GM21360 (cell line): ENCODE results near the gene FAM151A.
"Not testable (repeated sequence)": the region's sequence is repeated elsewhere in the genome, so short reads cannot be mapped to it uniquely, and the experiment has no call there.

Experiments
- ATAC-seq: cut with Tn5 transposase; IDR thresholded peaks from one replicate; pipeline ENCODE4 v1.9.1; 2021; ENCODE audit warnings: mild to moderate bottlenecking, moderate library complexity; ENCODE audit not compliant: unreplicated experiment

Gene FAM151A

DNA sequence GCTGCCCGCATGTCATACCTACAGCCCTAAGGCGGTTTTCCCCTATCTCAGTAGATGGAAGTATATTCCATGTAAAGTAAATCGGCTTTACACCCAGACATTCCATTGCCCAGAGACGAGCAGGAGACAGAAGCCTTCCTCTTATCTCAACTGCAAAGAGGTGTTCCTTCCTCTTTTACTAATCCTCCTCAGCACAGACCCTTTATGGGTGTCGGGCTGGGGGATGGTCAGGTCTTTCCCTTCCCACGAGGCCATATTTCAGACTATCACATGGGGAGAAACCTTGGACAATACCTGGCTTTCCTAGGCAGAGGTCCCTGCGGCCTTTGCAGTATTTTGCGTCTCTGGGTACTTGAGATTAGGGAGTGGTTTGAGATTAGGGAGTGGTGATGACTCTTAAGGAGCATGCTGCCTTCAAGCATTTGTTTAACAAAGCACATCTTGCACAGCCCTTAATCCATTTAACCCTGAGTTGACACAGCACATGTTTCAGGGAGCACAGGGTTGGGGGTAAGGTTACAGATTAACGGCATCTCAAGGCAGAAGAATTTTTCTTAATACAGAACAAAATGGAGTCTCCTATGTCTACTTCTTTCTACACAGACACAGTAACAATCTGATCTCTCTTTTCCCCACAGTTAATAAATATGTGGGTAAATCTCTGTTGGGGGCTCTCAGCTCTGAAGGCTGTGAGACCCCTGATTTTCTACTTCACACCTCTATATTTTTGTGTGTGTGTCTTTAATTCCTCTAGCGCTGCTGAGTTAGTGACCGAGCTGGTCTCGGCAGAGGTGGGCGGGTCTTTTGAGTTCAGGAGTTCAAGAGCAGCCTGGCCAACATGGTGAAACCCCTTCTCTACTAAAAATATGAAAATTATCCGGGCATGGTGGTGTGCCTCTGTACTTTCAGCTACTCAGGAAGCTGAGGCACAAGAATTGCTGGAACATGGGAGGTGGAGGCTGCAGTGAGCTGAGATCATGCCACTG, 13.4 kb upstream of the FAM151A start:
- ATAC-seq: not testable (repeated sequence)

GRCh38 chr1:54635804-54636203, 12.5 kb upstream of the FAM151A start:
- ATAC-seq: not testable (repeated sequence)

GRCh38 chr1:54627196-54627595, 3.9 kb upstream of the FAM151A start:
- ATAC-seq: no peak

DNA sequence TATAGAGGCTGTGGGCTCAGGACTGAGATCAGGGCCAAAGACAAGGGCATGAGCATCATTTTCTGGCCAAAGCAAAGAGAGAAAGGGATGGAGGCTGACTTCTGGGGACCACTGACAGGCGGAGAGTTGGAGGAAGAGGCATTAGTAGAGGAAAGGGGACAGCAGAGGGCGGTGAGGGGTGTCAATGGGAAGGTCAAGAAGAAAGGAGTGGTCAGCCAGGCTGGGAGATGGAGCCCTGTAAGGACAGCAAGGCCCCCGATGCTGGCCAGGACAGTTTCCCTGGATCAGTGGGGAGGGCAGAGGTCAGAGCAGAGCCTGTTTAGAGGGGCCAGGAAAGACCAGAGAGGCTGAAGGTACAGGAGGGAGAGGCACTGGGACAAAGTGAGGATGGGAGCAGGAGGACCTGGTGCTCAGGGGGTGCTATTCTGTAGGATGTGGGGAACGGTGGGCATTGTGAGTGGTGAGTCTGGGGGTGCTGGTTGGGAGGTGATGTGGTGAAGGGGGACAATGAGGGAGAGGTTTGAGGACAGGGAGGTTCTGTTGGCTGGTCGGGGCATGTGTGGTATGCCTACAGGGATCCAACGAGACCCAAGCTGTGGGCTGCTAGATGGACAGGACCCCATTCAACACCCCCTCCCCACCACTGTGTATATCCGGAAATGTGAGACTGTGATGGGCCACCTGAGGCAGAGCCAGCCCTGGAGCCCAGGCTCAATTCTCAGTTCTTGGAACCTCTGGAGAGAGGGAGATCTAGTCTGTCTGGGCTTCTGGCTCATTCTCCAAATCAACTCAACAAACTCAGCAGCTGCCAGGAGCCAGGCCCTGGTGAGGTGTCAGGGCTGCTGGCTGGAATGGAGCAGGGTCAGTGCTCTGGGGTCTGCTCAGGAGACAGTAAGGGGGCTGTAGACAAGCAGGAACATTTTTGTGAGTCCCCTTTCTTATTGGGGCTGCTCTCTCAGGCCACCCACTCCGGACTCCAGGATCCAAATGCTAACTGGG, 1.4 kb upstream of the FAM151A start:
- no peak for ATAC-seq

GRCh38 chr1:54619749-54620148, 3.6 kb downstream of the FAM151A start:
- ATAC-seq: no peak

GRCh38 chr1:54615531-54616279, 7.6 kb downstream of the FAM151A start:
- no peak for ATAC-seq

DNA sequence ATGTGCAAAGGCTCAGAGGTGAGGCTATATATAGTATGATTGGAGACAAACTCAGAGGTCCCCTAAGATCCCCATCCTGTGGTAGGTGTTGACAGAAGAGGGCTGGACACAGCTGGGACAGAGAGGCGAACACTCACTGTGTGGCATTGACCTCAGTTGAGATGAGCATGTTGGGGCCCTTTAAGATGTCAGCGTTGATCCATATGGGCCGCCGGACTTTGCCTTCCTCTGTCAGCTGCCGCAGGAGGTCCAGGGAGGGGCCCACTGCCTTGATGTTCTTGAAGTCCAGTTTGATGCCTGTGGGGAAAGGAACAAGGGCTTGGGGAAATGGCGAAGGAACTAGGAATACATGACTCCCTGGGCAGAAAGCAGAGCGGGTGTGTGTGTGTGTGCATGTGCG, 8.8 kb downstream of the FAM151A start:
- no peak for ATAC-seq

DNA sequence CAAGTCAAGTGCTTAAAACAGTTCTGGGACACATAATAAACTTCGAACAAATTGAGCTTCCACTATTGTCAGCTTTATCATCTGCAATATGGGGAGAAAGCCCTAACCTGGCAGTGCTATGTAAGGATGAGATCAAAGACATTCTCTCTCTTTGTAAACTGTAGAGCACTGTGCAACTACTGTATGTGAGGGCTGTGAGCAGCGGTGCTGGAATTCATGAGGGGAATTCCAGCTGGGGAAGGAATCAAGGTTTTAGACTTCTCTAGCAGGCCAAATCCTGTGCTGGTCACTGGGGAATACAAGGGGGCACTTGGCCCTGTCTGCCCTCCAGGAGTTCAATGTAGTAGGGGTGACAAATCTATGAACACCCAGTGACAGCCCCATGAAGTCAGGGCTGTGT, 9.3 kb downstream of the FAM151A start:
- ATAC-seq: no peak

DNA sequence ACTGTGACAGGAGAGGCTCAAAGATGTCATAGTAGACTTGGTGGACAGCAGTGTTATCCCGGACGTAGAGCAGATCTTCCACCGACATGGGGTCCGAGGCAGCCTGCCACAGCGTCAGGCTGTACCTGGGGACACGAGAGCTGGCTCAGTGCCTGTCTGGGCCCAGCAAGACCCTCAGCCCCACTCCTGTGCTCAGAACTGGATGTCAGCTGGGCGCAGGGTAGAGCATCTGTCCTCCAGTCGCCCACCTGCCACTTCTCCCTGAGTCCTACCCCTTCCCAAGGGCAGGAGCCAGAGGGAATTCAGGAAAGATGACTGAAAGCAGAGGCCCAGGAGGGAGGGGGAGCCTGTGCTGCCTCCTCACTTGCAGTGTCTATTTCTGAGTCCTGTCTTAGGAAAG, 11.7 kb downstream of the FAM151A start:
- no peak for ATAC-seq

DNA sequence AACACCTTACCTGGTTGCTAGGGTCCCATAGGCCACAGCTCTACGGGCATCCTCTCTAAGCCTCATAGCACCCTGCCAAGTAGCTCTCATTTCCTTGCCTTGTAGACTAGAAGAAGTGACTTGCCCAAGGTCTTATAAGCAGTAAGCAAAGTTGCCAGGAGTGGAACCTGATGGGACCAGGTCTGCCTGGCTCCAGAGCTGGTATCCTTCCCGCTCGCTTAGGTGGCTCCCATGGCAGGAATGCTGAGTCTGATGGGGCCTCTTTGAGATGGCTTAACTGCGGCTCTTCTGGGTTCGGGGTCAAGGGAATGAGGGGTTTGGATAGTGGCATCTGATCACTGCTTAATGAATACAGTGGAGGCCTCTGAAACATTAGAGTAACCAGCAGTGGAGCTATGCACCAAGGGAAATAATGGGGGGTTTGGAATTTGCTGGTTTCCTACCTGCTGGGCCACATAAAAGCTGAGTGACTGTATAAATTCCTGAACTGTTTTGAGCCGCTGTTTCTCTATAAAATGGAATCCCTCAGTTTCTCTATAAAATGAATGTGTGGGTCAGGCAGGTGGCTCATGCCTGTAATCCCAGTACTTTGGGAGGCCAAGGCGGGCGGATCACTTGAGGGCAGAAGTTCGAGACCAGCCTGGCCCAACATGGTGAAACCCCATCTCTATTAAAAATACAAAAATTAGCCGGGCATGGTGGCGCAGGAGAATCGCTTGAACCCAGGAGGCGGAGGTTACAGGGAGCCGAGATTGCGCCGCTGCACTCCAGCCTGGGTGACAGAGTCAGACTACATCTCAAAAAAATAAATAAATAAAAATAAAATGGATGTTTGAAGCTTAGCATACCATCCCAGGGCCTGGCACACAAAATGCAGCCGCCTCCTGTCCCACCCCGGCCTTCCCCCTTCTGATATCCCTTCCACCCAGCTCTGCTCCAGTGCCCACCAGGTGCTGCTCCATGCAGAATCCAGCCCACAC, 12.4 kb downstream of the FAM151A start:
- ATAC-seq: no peak

- ATAC-seq: no peak
Observed at GRCh38 chr1:54610048-54610447, 13.3 kb downstream of the FAM151A start.

GRCh38 chr1:54609301-54609921, 13.9 kb downstream of the FAM151A start:
- ATAC-seq: no peak

- no peak for ATAC-seq
Observed at GRCh38 chr1:54608566-54609230, 14.6 kb downstream of the FAM151A start.

DNA sequence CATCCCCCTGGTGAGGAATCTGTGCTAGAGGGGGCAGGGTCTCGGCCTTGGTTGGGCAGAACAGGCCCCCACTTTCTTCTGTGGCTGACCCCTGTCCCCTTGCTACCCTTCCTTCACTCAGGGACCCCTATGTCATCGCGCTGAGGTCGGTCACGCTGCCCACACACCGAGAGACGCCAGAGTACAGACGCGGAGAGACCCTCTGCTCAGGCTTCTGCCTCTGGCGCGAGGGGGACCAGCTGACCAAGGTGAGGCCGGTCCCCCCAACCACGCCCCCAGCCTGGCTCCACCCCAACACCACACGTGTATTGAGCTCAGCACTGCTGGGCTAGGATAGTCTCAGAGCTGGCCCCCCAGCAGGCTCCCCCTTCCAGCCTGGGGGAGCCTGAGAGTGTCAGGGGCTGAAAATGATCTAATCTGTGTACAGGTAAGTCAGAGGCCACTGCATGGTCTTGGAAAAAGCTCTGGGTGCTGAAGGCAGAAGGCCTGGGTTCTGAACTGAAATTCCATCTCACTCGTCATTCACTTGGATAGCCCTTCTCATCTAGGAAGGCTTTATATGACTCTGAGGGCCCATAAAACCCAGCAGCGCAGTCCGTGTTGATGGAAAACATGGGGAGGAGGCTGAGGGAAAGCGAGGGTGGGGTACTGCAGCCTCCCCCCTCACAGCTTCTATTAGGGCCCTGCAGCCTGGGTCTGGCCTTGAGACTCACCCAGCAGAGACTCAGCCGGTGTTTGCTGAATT, 15.3 kb downstream of the FAM151A start:
- ATAC-seq: no peak

DNA sequence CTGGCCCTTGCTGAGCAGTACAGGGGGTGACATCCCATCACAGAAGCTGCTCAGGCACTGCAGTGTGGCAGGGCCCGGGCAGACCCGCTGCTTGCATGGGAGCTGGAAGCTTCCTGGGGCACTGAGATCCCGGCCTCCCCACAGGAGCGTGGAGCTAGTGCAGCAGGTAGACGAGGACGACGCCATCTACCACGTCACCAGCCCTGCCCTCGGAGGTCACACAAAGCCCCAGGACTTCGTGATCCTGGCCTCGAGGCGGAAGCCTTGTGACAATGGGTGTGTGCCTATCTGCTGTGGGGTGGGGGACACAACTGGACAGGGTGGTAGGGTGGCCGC, 16.4 kb downstream of the FAM151A start:
- ATAC-seq: no peak

GRCh38 chr1:54606096-54606989, 17.0 kb downstream of the FAM151A start:
- ATAC-seq: no peak
